GM23338 (cell line): ENCODE results near the gene SCRG1. TPM values are rescaled to one million over a fixed set of nuclear protein-coding genes. Genes with fewer than 3 reads are reported as not detected.

ENCODE experiments used
- ATAC-seq: fragments of 200-7000 bp; cut with Tn5 transposase; 3 replicates; pipeline ENCODE4 v1.9.1; 2020
- DNase-seq: peaks from one replicate; pipeline ENCODE4 v3.0.0-alpha.2; 2015; ENCODE audit warnings: low spot score
- H2AFZ ChIP-seq: fragments of 200-600 bp; sonication (generic); 2 replicates; pipeline ENCODE4 v1.8.0; 2016; ENCODE audit warnings: antibody characterized with exemption, mild to moderate bottlenecking, moderate library complexity
- H3F3A ChIP-seq: fragments of 200-600 bp; sonication (generic); replicated peaks from 2 replicates; pipeline ENCODE4 v1.8.0; 2017; ENCODE audit warnings: antibody characterized with exemption, mixed run types, low read depth
- H3K27ac ChIP-seq: fragments of 200-600 bp; sonication (generic); 2 replicates; pipeline ENCODE4 v1.6.1; 2016; ENCODE audit warnings: low read depth
- H3K27me3 ChIP-seq: fragments of 200-600 bp; sonication (generic); 2 replicates; pipeline ENCODE4 v1.8.0; 2016; ENCODE audit warnings: mild to moderate bottlenecking, mixed run types, moderate library complexity; ENCODE audit not compliant: insufficient read depth
- H3K36me3 ChIP-seq: fragments of 200-600 bp; sonication (generic); 2 replicates; pipeline ENCODE4 v1.8.0; 2016; ENCODE audit warnings: mild to moderate bottlenecking; ENCODE audit not compliant: insufficient read depth
- H3K4me1 ChIP-seq: fragments of 200-600 bp; sonication (generic); 2 replicates; pipeline ENCODE4 v1.8.0; 2016; ENCODE audit warnings: mild to moderate bottlenecking, moderate library complexity; ENCODE audit not compliant: insufficient read depth
- H3K4me2 ChIP-seq: fragments of 200-600 bp; sonication (generic); 2 replicates; pipeline ENCODE4 v1.7.1; 2017; ENCODE audit warnings: mixed run types
- H3K4me3 ChIP-seq: fragments of 200-600 bp; sonication (generic); 2 replicates; pipeline ENCODE4 v1.6.1; 2016; ENCODE audit warnings: mixed run types
- H3K79me2 ChIP-seq: fragments of 200-600 bp; sonication (generic); replicated peaks from 2 replicates; pipeline ENCODE4 v1.8.0; 2017; ENCODE audit warnings: mild to moderate bottlenecking; ENCODE audit not compliant: insufficient read depth
- H3K9me2 ChIP-seq: fragments of 200-600 bp; sonication (generic); 2 replicates; pipeline ENCODE4 v1.8.0; 2017; ENCODE audit not compliant: insufficient read depth
- H4K20me1 ChIP-seq: fragments of 200-600 bp; sonication (generic); replicated peaks from 2 replicates; pipeline ENCODE4 v1.8.0; 2017; ENCODE audit warnings: mild to moderate bottlenecking; ENCODE audit not compliant: insufficient read depth
- H3K27ac Mint-ChIP-seq: 2 replicates; pipeline ENCODE4 v1.8.0; 2020; ENCODE audit warnings: inconsistent platforms, mild to moderate bottlenecking, moderate library complexity, mixed read lengths
- H3K27me3 Mint-ChIP-seq: 3 replicates; pipeline ENCODE4 v1.8.0; 2022; ENCODE audit warnings: low read depth, mild to moderate bottlenecking, moderate library complexity, mixed read lengths, inconsistent platforms; ENCODE audit not compliant: insufficient read depth, poor library complexity
- H3K36me3 Mint-ChIP-seq: 3 replicates; pipeline ENCODE4 v1.8.0; 2021; ENCODE audit warnings: low read depth, mild to moderate bottlenecking, inconsistent platforms, moderate library complexity, mixed read lengths
- H3K4me1 Mint-ChIP-seq: 3 replicates; pipeline ENCODE4 v1.8.0; 2020; ENCODE audit warnings: mild to moderate bottlenecking, inconsistent platforms, mixed read lengths
- H3K4me3 Mint-ChIP-seq: 3 replicates; pipeline ENCODE4 v1.8.0; 2021; ENCODE audit warnings: moderate library complexity, mild to moderate bottlenecking, inconsistent platforms, mixed read lengths
- H3K9me3 Mint-ChIP-seq: 3 replicates; pipeline ENCODE4 v1.8.0; 2020; ENCODE audit warnings: moderate library complexity, mild to moderate bottlenecking, inconsistent platforms, mixed read lengths
- CREB1 ChIP-seq: fragments of 250-450 bp; sonication (Bioruptor Pico); IDR thresholded peaks from 2 replicates; pipeline ENCODE4 v1.5.0; 2020; ENCODE audit warnings: low read depth, mild to moderate bottlenecking, moderate library complexity
- EZH2phosphoT487 ChIP-seq: fragments of 200-600 bp; sonication (generic); IDR thresholded peaks from one replicate; pipeline ENCODE4 v1.8.1; 2018; ENCODE audit warnings: antibody characterized with exemption; ENCODE audit not compliant: unreplicated experiment
- JUNB ChIP-seq: IDR thresholded peaks from one replicate; pipeline ENCODE4 v1.6.1; 2016; ENCODE audit warnings: antibody characterized with exemption; ENCODE audit not compliant: unreplicated experiment
- NANOG ChIP-seq: IDR thresholded peaks from 2 replicates; pipeline ENCODE4 v1.6.1; 2016; ENCODE audit warnings: antibody characterized with exemption, borderline replicate concordance
- POLR2AphosphoS5 ChIP-seq: IDR thresholded peaks from 2 replicates; pipeline ENCODE4 v1.6.1; 2016; ENCODE audit warnings: antibody characterized with exemption, low read depth
- STAT1 ChIP-seq: IDR thresholded peaks from one replicate; pipeline ENCODE4 v1.6.1; 2016; ENCODE audit warnings: antibody characterized with exemption; ENCODE audit not compliant: unreplicated experiment
- ZNF114 ChIP-seq: fragments of 250-450 bp; sonication (Bioruptor Pico); IDR thresholded peaks from 2 replicates; pipeline ENCODE4 v1.5.0; 2020; ENCODE audit warnings: mild to moderate bottlenecking, moderate library complexity
- ZNF331 ChIP-seq: fragments of 250-450 bp; sonication (Bioruptor Pico); IDR thresholded peaks from 2 replicates; pipeline ENCODE4 v1.5.0; 2020; ENCODE audit warnings: low read depth, mild to moderate bottlenecking, moderate library complexity
- polyA plus RNA-seq: library from polyadenylated mRNA; unstranded; fragments of >200 nt; fragmentation: Nextera tagmentation; extraction: Ambion mirVana; gene quantifications from 2 replicates; pipeline ENCODE4 v1.2.1, GENCODE V29; 2016
- total RNA-seq: library from RNA; depleted of rRNA; stranded (reverse); fragments of >200 nt; shearing (Covaris generic); gene quantifications from 2 replicates; pipeline ENCODE4 v1.2.3, GENCODE V29; 2014
- TF ChIP-seq, protein P1 (sequence below): IDR thresholded peaks from one replicate; pipeline ENCODE4 v1.6.1; 2018; ENCODE audit warnings: antibody characterized with exemption; ENCODE audit not compliant: unreplicated experiment
- TF ChIP-seq, protein P2 (sequence below): fragments of 250-450 bp; sonication (Bioruptor Pico); IDR thresholded peaks from 2 replicates; pipeline ENCODE4 v1.5.0; 2020; ENCODE audit warnings: mild to moderate bottlenecking, moderate library complexity

The SCRG1 gene
- total and polyA plus RNA-seq, 2 experiments from 2014 or later, result 0.45 TPM; not detected in 1

- DNase-seq (no peak), ATAC-seq (no peak)
- no peak overlapping the region for H2AFZ ChIP-seq
- H3F3A ChIP-seq, result no peaks in the 10 kb centered on the region
- no peak overlapping the region for H3K27ac ChIP-seq
- H3K27me3 ChIP-seq, result no peaks in the 10 kb centered on the region
- H3K9me2 ChIP-seq, result peaks cover 8% of the 10 kb centered on the region; the same call in 1 of the 2 replicates
- Mint-ChIP-seq H3K27me3 (no peaks in the 10 kb centered on the region), H3K27ac (no peak overlapping the region), H3K4me3 (no peak overlapping the region), H3K4me1 (no peaks in the 10 kb centered on the region), H3K9me3 (no peaks in the 10 kb centered on the region), H3K36me3 (no peaks in the 10 kb centered on the region)
- no peaks in the 10 kb centered on the region for H4K20me1 ChIP-seq
- no peaks in the 10 kb centered on the region for H3K36me3 ChIP-seq
- H3K4me2 ChIP-seq, result no peak overlapping the region
- H3K4me3 ChIP-seq, result no peak overlapping the region
- no peaks in the 10 kb centered on the region for H3K4me1 ChIP-seq
- no peaks in the 10 kb centered on the region for H3K79me2 ChIP-seq
- TF ChIP-seq JUNB (no peak), ZNF331 (CRISPR knock-in tag) (no peak), CREB1 (no peak), ZNF114 (CRISPR knock-in tag) (no peak), STAT1 (no peak), POLR2AphosphoS5 (no peak), EZH2phosphoT487 (no peak), NANOG (no peak)
- TF ChIP-seq, protein P1, sequence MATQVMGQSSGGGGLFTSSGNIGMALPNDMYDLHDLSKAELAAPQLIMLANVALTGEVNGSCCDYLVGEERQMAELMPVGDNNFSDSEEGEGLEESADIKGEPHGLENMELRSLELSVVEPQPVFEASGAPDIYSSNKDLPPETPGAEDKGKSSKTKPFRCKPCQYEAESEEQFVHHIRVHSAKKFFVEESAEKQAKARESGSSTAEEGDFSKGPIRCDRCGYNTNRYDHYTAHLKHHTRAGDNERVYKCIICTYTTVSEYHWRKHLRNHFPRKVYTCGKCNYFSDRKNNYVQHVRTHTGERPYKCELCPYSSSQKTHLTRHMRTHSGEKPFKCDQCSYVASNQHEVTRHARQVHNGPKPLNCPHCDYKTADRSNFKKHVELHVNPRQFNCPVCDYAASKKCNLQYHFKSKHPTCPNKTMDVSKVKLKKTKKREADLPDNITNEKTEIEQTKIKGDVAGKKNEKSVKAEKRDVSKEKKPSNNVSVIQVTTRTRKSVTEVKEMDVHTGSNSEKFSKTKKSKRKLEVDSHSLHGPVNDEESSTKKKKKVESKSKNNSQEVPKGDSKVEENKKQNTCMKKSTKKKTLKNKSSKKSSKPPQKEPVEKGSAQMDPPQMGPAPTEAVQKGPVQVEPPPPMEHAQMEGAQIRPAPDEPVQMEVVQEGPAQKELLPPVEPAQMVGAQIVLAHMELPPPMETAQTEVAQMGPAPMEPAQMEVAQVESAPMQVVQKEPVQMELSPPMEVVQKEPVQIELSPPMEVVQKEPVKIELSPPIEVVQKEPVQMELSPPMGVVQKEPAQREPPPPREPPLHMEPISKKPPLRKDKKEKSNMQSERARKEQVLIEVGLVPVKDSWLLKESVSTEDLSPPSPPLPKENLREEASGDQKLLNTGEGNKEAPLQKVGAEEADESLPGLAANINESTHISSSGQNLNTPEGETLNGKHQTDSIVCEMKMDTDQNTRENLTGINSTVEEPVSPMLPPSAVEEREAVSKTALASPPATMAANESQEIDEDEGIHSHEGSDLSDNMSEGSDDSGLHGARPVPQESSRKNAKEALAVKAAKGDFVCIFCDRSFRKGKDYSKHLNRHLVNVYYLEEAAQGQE, result no peak
- TF ChIP-seq, protein P2, sequence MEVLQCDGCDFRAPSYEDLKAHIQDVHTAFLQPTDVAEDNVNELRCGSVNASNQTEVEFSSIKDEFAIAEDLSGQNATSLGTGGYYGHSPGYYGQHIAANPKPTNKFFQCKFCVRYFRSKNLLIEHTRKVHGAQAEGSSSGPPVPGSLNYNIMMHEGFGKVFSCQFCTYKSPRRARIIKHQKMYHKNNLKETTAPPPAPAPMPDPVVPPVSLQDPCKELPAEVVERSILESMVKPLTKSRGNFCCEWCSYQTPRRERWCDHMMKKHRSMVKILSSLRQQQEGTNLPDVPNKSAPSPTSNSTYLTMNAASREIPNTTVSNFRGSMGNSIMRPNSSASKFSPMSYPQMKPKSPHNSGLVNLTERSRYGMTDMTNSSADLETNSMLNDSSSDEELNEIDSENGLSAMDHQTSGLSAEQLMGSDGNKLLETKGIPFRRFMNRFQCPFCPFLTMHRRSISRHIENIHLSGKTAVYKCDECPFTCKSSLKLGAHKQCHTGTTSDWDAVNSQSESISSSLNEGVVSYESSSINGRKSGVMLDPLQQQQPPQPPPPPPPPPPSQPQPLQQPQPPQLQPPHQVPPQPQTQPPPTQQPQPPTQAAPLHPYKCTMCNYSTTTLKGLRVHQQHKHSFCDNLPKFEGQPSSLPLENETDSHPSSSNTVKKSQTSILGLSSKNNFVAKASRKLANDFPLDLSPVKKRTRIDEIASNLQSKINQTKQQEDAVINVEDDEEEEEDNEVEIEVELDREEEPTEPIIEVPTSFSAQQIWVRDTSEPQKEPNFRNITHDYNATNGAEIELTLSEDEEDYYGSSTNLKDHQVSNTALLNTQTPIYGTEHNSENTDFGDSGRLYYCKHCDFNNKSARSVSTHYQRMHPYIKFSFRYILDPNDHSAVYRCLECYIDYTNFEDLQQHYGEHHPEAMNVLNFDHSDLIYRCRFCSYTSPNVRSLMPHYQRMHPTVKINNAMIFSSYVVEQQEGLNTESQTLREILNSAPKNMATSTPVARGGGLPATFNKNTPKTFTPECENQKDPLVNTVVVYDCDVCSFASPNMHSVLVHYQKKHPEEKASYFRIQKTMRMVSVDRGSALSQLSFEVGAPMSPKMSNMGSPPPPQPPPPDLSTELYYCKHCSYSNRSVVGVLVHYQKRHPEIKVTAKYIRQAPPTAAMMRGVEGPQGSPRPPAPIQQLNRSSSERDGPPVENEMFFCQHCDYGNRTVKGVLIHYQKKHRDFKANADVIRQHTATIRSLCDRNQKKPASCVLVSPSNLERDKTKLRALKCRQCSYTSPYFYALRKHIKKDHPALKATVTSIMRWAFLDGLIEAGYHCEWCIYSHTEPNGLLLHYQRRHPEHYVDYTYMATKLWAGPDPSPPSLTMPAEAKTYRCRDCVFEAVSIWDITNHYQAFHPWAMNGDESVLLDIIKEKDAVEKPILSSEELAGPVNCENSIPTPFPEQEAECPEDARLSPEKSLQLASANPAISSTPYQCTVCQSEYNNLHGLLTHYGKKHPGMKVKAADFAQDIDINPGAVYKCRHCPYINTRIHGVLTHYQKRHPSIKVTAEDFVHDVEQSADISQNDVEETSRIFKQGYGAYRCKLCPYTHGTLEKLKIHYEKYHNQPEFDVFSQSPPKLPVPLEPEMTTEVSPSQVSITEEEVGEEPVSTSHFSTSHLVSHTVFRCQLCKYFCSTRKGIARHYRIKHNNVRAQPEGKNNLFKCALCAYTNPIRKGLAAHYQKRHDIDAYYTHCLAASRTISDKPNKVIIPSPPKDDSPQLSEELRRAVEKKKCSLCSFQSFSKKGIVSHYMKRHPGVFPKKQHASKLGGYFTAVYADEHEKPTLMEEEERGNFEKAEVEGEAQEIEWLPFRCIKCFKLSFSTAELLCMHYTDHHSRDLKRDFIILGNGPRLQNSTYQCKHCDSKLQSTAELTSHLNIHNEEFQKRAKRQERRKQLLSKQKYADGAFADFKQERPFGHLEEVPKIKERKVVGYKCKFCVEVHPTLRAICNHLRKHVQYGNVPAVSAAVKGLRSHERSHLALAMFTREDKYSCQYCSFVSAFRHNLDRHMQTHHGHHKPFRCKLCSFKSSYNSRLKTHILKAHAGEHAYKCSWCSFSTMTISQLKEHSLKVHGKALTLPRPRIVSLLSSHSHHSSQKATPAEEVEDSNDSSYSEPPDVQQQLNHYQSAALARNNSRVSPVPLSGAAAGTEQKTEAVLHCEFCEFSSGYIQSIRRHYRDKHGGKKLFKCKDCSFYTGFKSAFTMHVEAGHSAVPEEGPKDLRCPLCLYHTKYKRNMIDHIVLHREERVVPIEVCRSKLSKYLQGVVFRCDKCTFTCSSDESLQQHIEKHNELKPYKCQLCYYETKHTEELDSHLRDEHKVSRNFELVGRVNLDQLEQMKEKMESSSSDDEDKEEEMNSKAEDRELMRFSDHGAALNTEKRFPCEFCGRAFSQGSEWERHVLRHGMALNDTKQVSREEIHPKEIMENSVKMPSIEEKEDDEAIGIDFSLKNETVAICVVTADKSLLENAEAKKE (CRISPR knock-in tag), result no peak
Measured at GRCh38 chr4:173446416-173446815, 47.5 kb upstream of the SCRG1 start.
